IPS DF 4.7 (cell line): ENCODE results near the gene DENND11.

Experiments used
- DNase-seq: peaks from one replicate; pipeline ENCODE4 v3.0.0-alpha.2; 2013; ENCODE audit warnings: low spot score; ENCODE audit errors: extremely low read depth

DENND11 gene

GRCh38 chr7:141702047-141702567, at the start of gene DENND11:
Gene DENND11 (minus strand): TSS chr7:141702166. CDS start chr7:141702153, 13 bp downstream.
- no peak for DNase-seq

- no peak for DNase-seq
Observed at GRCh38 chr7:141748396-141748795, 46.4 kb upstream of the DENND11 start.

GRCh38 chr7:141744131-141744530, 42.2 kb upstream of the DENND11 start:
- no peak for DNase-seq

GRCh38 chr7:141742229-141742628, 40.3 kb upstream of the DENND11 start:
- no peak for DNase-seq

- no peak for DNase-seq
Observed at GRCh38 chr7:141739250-141739649, 37.3 kb upstream of the DENND11 start.

GRCh38 chr7:141738592-141739013, 36.6 kb upstream of the DENND11 start:
- no peak for DNase-seq

GRCh38 chr7:141737836-141738591, 36.0 kb upstream of the DENND11 start, which contains the start of gene SSBP1:
Gene SSBP1 (plus strand): TSS chr7:141738358. CDS start chr7:141739167, 809 bp downstream.
- DNase-seq = peak; percentile 96

GRCh38 chr7:141737118-141737835, 35.3 kb upstream of the DENND11 start:
- DNase-seq = no peak

GRCh38 chr7:141731476-141732149, 29.6 kb upstream of the DENND11 start:
- no peak for DNase-seq

- DNase-seq = no peak
Observed at GRCh38 chr7:141729020-141729419, 27.1 kb upstream of the DENND11 start.

- DNase-seq = no peak
Observed at GRCh38 chr7:141722529-141722928, 20.6 kb upstream of the DENND11 start.

GRCh38 chr7:141717450-141717849, 15.5 kb upstream of the DENND11 start:
- DNase-seq = no peak

GRCh38 chr7:141715794-141716689, 14.1 kb upstream of the DENND11 start:
- DNase-seq = no peak

GRCh38 chr7:141715018-141715417, 13.1 kb upstream of the DENND11 start:
- no peak for DNase-seq

- DNase-seq = no peak
Observed at GRCh38 chr7:141714571-141714970, 12.6 kb upstream of the DENND11 start.

- DNase-seq = no peak
Observed at GRCh38 chr7:141713890-141714289, 11.9 kb upstream of the DENND11 start.

- no peak for DNase-seq
Observed at GRCh38 chr7:141712603-141713255, 10.8 kb upstream of the DENND11 start.

- no peak for DNase-seq
Observed at GRCh38 chr7:141710301-141710700, 8.3 kb upstream of the DENND11 start.

- DNase-seq = no peak
Observed at GRCh38 chr7:141709749-141710148, 7.8 kb upstream of the DENND11 start.

- no peak for DNase-seq
Observed at GRCh38 chr7:141709318-141709717, 7.4 kb upstream of the DENND11 start.
